GM12892 (cell line): ENCODE results near the gene PLIN3.

Experiments
- POLR2A ChIP-seq: IDR thresholded peaks from 2 replicates; pipeline ENCODE4 v1.6.1; 2011; ENCODE audit warnings: low read depth, low read length, control low read depth
- POLR2AphosphoS5 ChIP-seq: IDR thresholded peaks from 2 replicates; pipeline ENCODE4 v1.6.1; 2011; ENCODE audit warnings: low read depth, low read length, control low read depth
- TAF1 ChIP-seq: IDR thresholded peaks from 2 replicates; pipeline ENCODE4 v1.6.1; 2011; ENCODE audit warnings: low read depth, mild to moderate bottlenecking, control low read depth, low read length, borderline replicate concordance

GRCh38 chr19:4852484-4852883 lies 15.0 kb downstream of the PLIN3 start:
- no peak for TF ChIP-seq POLR2A
- no peak for TF ChIP-seq POLR2AphosphoS5
- no peak for TF ChIP-seq TAF1
